K562 (cell line): ENCODE measurements around the gene ZNF521. TPM values are rescaled to one million over a fixed set of nuclear protein-coding genes. Genes with fewer than 3 reads are reported as not detected.
A peak's percentile ranks its signal among the peaks of the same experiment; 100 is the strongest.

Experiments
- ARID3B ChIP-seq: fragments of 250-450 bp; sonication (Bioruptor Pico); IDR thresholded peaks from 2 replicates; pipeline ENCODE4 v1.4.0; 2020; ENCODE audit warnings: borderline replicate concordance
- ATF7 ChIP-seq: fragments of 450-650 bp; IDR thresholded peaks from 2 replicates; pipeline ENCODE4 v1.7.1; 2014; ENCODE audit warnings: mild to moderate bottlenecking, moderate library complexity
- CBFA2T3 ChIP-seq: fragments of 450-650 bp; IDR thresholded peaks from 2 replicates; pipeline ENCODE4 v1.6.1; 2017
- CHD1 ChIP-seq: fragments of 200-600 bp; sonication (generic); IDR thresholded peaks from one replicate; pipeline ENCODE4 v1.6.1; 2012; ENCODE audit warnings: mild to moderate bottlenecking, moderate library complexity, low read length, inconsistent platforms
- CHD7 ChIP-seq: fragments of 200-600 bp; sonication (generic); IDR thresholded peaks from one replicate; pipeline ENCODE4 v1.6.1; 2012; ENCODE audit warnings: mild to moderate bottlenecking, low read depth, low read length, inconsistent platforms
- GTF2B ChIP-seq: IDR thresholded peaks from 2 replicates; pipeline ENCODE4 v1.6.1; 2011; ENCODE audit not compliant: insufficient read length; ENCODE audit errors: extremely low read depth
- HNRNPL ChIP-seq: fragments of 200-400 bp; formaldehyde crosslinking; IDR thresholded peaks from 2 replicates; pipeline ENCODE4 v1.6.1; 2017; ENCODE audit warnings: low read depth, mild to moderate bottlenecking, low read length
- NCOA2 ChIP-seq, 2 experiments: fragments of 450-650 bp; IDR thresholded peaks; 2 replicates each; pipeline ENCODE4 v1.6.1; 2018; ENCODE audit warnings: mild to moderate bottlenecking in 2 of 2, moderate library complexity in 1 of 2; ENCODE audit not compliant: partially characterized antibody in 2 of 2
- PCBP1 ChIP-seq: fragments of 200-400 bp; formaldehyde crosslinking; IDR thresholded peaks from 2 replicates; pipeline ENCODE4 v1.6.1; 2018; ENCODE audit warnings: mild to moderate bottlenecking, low read depth, low read length; ENCODE audit not compliant: poor library complexity, severe bottlenecking
- RAD21 ChIP-seq, 2 experiments: fragments of 250-450 bp in 1 of 2; fragments of 450-650 bp in 1 of 2; sonication (Bioruptor Pico) in 1 of 2; formaldehyde crosslinking in 1 of 2; IDR thresholded peaks in 1 of 2; conservative IDR thresholded peaks in 1 of 2; 2 replicates each; pipeline versions ENCODE4 v1.4.0 to v1.8.0; 2020 to 2022; ENCODE audit warnings: mild to moderate bottlenecking in 2 of 2, moderate library complexity in 1 of 2
- RFX1 ChIP-seq: fragments of 450-650 bp; IDR thresholded peaks from 2 replicates; pipeline ENCODE4 v1.6.1; 2016; ENCODE audit warnings: mild to moderate bottlenecking, moderate library complexity
- TAF1 ChIP-seq: IDR thresholded peaks from 2 replicates; pipeline ENCODE4 v1.6.1; 2011; ENCODE audit warnings: mild to moderate bottlenecking, low read length, moderate library complexity; ENCODE audit not compliant: insufficient read depth, control insufficient read depth, severe bottlenecking; ENCODE audit errors: extremely low read depth
- U2AF2 ChIP-seq: fragments of 200-400 bp; formaldehyde crosslinking; optimal IDR thresholded peaks from 2 replicates; pipeline ENCODE3; 2017; ENCODE audit warnings: low read depth, mild to moderate bottlenecking, low read length
- ZNF41 ChIP-seq: fragments of 250-450 bp; sonication (Bioruptor Pico); conservative IDR thresholded peaks from 2 replicates; pipeline ENCODE4 v1.4.0; 2020; ENCODE audit warnings: mild to moderate bottlenecking
- ZNF668 ChIP-seq: fragments of 250-450 bp; sonication (Bioruptor Pico); IDR thresholded peaks from 2 replicates; pipeline ENCODE4 v1.8.0; 2022; ENCODE audit warnings: mild to moderate bottlenecking, inconsistent platforms
- polyA plus RNA-seq, 8 experiments: library from polyadenylated mRNA; depleted of rRNA in 4 of 8; stranded (reverse) in 5 of 8; unstranded in 3 of 8; fragments of >200 nt; fragmentation: Nextera tagmentation in 2 of 8; fragmentation: Illumina TruSeq in 1 of 8; extraction: Ambion mirVana in 2 of 8; extraction: Trizol in 1 of 8; gene quantifications; 2 replicates each; pipeline versions ENCODE4 v1.2.1 to v1.2.3, GENCODE V29; 2011 to 2014; ENCODE audit warnings: inconsistent platforms in 1 of 8, missing spikeins in 1 of 8
- total RNA-seq, 7 experiments: library from RNA; depleted of rRNA in 6 of 7; stranded (reverse); fragments of >200 nt in 6 of 7; fragmentation: Illumina TruSeq in 2 of 7; extraction: Trizol in 2 of 7; gene quantifications; 2 replicates each; pipeline versions ENCODE4 v1.2.1 to v1.2.3, GENCODE V29; 2011 to 2021; ENCODE audit warnings: low replicate concordance in 1 of 7

Gene ZNF521
- total and polyA plus RNA-seq, 9 of the 15 experiments (the other 6 are each of a cell fraction or from before 2014, with no cell fraction given): 1.2 to 5.8 (median 1.6) TPM

- TF ChIP-seq U2AF2: no peak
- 0 out of 4 replicates have a peak, but pooled peaks of 1 of the 2 experiments have one; percentile 21 for TF ChIP-seq RAD21 (CRISPR knock-in tag; conservative IDR thresholded peaks at IDR 0.05 in 1 of 2, IDR thresholded peaks at IDR 0.05 in 1 of 2)
- TF ChIP-seq GTF2B: no peak
- TF ChIP-seq ATF7: 0 out of 2 replicates have a peak, but pooled peaks have one; percentile 23
- TF ChIP-seq ZNF41 (CRISPR knock-in tag): no peak
- 0 out of 2 replicates have a peak, but pooled peaks have one; percentile 7 for TF ChIP-seq CBFA2T3
- TF ChIP-seq HNRNPL: no peak
- TF ChIP-seq RFX1: no peak
- no peak for TF ChIP-seq CHD7
- no peak for TF ChIP-seq CHD1
- TF ChIP-seq ZNF668 (CRISPR knock-in tag): no peak
- TF ChIP-seq PCBP1: no peak
- no peak for TF ChIP-seq ARID3B (CRISPR knock-in tag)
- TF ChIP-seq NCOA2 (IDR thresholded peaks at IDR 0.05; ENCODE audit: partially characterized antibody in 2 of 2): no peak
- no peak for TF ChIP-seq TAF1
These were observed 41.9 kb downstream of the ZNF521 start (continued) for GRCh38 chr18:25310045-25310444.
